Posterior vena cava (tissue), 2 donors: ENCODE data around the gene THSD8. TPM values are rescaled to one million over a fixed set of nuclear protein-coding genes. Genes with fewer than 3 reads are reported as not detected.

Source experiments
- DNase-seq: peaks from one replicate; pipeline ENCODE4 v3.0.0-alpha.2; 2020; ENCODE audit warnings: low spot score
- intact Hi-C, 2 donors: fragments of 100-400 bp; cut with DNase I; formaldehyde crosslinking; loops; one replicate each; pipeline versions ENCODE4 v1.14.1 to v1.14.2; 2022 to 2023
- total RNA-seq, 2 donors: library from RNA; stranded (reverse); fragmentation: NEBNext Ultra II Directional; extraction: Animal tissue kit (Norgen Biotek cat#: 25700); gene quantifications; one replicate each; pipeline ENCODE4 v1.2.1, GENCODE V29; 2021
- donor health status: DM: yes; HTN: yes; CAD: no.
- donor health status: DM: yes; HTN: yes; CAD: no.

THSD8 gene
- total RNA-seq, 2 donors from 2014 or later, result 1.00 to 1.6 TPM

- intact Hi-C loops, result loop anchor here in 1 of 2 donors (2.0 kb wide), 1 partner anchor 17 kb away; no protein-coding TSS in a partner anchor
- DNase-seq, result peak; percentile 93
Measured at GRCh38 chr19:12778017-12778904, 23.6 kb upstream of the THSD8 start.

- no peak for DNase-seq
- intact Hi-C loops, result loop anchor here in 1 of 2 donors (2.0 kb wide), 1 partner anchor 16 kb away; no protein-coding TSS in a partner anchor
Measured at GRCh38 chr19:12778905-12779161, 23.0 kb upstream of the THSD8 start.

DNA sequence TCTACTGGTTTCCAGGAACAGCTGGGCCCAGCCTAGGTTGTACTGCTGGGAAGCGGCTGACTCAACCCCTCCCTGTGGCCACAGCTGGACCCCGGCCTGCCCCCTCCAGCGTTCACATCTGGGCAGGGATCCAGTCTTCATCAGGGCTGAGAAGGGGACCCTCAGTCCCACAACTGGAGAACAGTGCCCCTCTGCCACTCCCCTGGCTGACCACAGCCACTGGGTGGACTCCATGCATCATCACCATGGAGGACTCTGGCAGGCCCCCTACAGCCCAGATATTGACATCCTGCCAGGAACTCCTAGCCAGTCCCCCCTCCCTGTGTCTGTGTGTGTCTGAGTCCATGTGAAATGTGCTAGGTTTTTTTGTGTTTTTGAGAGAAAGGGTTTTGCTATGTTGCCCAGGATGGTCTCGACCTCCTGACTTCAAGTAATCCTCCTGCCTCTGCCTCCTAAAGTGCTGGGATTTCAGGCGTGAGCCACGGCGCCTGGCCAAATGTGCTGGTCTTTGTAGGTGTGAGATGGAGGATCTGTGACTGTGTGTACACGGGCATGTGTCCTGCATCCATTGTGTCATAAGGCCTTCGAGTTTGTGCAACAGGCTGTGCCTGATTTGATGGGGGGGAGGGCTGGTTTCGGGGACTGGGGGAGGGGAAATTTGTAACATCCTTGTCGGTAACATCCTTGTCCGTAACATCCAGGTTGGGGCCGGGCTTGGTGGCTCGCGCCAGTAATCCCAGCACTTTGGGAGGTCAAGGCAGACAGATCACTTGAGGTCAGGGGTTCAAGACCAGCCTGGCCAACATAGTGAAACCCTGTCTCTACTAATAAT lies 22.5 kb upstream of the THSD8 start:
- intact Hi-C loops, result loop anchor here in 1 of 2 donors (2.0 kb wide), 1 partner anchor 15 kb away; no protein-coding TSS in a partner anchor
- DNase-seq, result peak; percentile 94

GRCh38 chr19:12782174-12782423 lies 19.8 kb upstream of the THSD8 start:
- no peak for DNase-seq
- intact Hi-C loops, result no loop called here

- peak; percentile 97 for DNase-seq
- intact Hi-C loops, result no loop called here
Measured at GRCh38 chr19:12782424-12783290, 19.2 kb upstream of the THSD8 start.

GRCh38 chr19:12783291-12783848 lies 18.5 kb upstream of the THSD8 start:
- no peak for DNase-seq
- intact Hi-C loops, result no loop called here

GRCh38 chr19:12783849-12784393 lies 17.9 kb upstream of the THSD8 start:
- intact Hi-C loops, result no loop called here

GRCh38 chr19:12784394-12784870 lies 17.4 kb upstream of the THSD8 start:
- intact Hi-C loops, result no loop called here
- DNase-seq, result peak; percentile 43

More at GRCh38 chr19:12783849-12784393, 17.9 kb upstream of the THSD8 start:
- DNase-seq, result peak; percentile 90

- DNase-seq, result peak; percentile 77
- intact Hi-C loops, result no loop called here
Measured at GRCh38 chr19:12784871-12785430, 16.9 kb upstream of the THSD8 start.

DNA sequence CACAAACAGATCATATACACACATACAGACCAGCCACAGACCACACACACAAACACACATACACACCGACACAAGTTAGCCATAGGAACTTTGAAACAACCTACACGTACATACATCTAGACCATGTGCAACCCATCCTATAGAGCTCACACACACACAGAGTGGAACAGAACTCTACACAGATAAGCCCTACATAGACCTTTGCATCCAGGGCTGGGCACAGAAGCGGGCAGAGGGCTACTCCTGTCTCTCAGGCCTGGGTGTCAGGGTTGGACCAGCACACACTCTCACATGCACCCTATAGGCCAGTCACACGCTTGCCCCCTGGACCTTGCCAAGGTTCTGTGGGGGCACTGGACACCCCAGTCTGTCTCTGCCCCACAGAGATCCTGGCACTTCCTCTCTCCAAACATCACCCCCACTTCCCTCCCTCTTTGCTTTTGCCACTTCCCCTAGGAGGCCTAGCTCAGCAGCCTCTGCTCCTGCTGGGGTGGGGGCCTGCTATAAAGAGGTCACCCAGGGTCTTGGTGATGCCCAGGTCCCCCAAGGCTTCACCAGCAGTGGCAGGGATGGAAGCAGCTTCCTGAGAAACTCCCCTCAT lies 16.3 kb upstream of the THSD8 start:
- peak; percentile 69 for DNase-seq
- intact Hi-C loops, result no loop called here

DNA sequence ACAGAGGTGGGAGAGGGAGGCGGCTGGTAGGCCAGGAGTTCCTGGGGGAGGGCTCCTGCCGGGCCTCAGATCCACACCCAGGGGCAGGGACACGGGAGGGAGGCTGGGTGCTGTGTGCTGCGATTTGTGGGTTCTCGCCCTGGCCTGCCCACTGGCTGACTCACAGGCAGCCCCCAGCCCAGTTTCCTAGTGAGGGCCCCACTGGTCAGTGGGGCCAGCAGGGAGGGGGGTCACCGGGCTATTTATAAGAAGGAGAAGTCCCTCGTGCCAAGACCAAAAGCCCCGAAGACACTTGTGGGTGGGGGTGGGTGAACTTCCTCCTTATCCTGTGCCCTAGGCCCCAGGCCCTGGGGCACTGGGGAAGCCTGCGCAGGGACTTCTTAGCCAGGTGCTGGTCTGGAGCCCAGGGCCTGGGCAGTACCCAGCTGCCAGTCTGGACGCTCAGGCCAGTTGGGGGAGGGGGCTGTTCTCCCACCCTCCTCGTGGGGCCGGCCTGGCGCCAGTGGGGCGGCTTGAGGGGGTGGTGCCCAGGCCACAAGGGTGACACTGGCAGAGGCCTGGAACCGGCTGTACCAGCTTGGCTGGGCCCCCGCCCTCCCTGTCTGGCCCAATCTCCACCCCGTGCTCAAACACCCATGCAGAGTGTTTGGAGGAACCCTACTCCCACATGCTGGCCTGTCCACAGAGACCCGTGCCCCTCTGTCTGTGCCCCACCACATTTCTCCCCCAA lies 15.6 kb upstream of the THSD8 start:
- peak; percentile 91 for DNase-seq
- intact Hi-C loops, result no loop called here

- intact Hi-C loops, result no loop called here
- DNase-seq, result no peak
Measured at GRCh38 chr19:12786952-12787351, 14.9 kb upstream of the THSD8 start.

DNA sequence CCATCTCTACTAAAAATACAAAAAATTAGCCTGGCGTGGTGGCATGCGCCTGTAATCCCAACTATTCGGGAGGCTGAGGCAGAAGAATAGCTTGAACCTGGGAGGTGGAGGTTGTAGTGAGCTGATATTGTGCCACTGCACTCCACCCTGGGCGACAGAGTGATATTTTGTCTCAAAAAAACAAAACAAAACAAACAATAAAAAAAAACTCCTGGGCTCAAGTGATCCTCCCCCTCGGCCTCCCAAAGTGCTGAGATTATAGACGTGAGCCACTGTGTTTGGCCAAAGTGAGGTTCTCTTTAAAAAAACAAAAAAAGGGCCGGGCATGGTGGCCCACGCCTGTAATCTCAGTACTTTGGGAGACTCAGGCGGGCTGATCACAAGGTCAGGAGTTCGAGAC lies 14.4 kb upstream of the THSD8 start:
- intact Hi-C loops, result no loop called here
- DNase-seq, result no peak

GRCh38 chr19:12788042-12788681 lies 13.7 kb upstream of the THSD8 start:
- DNase-seq, result no peak
- intact Hi-C loops, result no loop called here

GRCh38 chr19:12788682-12789097 lies 13.2 kb upstream of the THSD8 start:
- intact Hi-C loops, result no loop called here

GRCh38 chr19:12789098-12789903 lies 12.6 kb upstream of the THSD8 start:
- intact Hi-C loops, result no loop called here
- DNase-seq, result no peak

More at GRCh38 chr19:12788682-12789097, 13.2 kb upstream of the THSD8 start:
- peak; percentile 93 for DNase-seq
